ENCODE measurements around the gene REXO4.
"Not testable (repeated sequence)": the region's sequence is repeated elsewhere in the genome, so short reads cannot be mapped to it uniquely, and the experiment has no call there.

The REXO4 gene

DNA sequence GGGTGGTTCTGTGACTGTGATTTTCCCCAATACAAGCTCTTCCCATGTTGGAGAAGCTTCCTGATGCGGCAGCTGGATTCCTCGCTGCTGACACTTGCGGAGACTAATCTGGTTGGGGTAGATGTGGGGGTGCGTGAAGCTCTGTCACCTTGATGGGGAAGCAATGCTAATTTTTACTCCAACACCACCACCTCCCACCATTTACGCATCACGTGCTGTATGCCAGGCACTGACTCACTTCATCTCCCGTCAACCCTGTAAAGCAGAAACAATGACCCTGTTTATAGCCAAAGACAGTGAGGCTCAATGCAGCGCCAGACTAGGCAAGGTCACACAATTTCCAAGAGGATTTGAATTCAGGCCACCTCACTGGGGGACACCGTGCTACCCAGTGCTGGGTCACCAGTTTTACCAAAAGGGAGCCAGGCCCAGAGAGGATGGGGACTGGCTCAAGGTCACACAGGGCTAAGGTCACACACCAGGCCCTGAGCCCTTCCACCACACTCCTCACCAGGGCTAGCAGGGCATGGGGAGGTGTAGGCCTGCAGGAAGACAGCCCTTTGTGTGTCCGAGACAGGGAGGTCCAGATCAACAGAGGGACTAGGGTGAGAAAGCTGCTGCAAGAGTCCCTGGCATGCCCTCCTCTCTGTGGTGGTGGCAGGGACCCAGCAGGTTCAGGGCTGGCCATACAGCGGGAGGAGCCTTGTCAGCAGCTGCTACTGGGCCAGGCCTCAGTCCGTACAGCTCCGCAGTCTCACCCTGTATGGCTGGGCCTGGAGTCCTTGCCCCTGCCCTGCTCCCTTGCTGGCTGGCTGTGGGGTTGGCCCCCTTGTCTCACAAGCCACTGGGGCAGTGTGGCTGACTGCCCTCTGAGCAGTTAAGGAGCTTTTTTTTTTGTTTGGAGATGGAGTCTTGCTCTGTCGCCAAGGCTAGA is 38.4 kb downstream of the REXO4 start:
- H3K9me3 ChIP-seq (ENCODE audit: control insufficient read depth, insufficient read depth, low read length) = no peaks in the 10 kb centered on the region
- no peaks in the 10 kb centered on the region for H3K4me1 ChIP-seq (ENCODE audit: insufficient read depth, low read length)
- H3K36me3 ChIP-seq (ENCODE audit: insufficient read depth, low read length) = no peaks in the 10 kb centered on the region
- no peak overlapping the region for H3K9ac ChIP-seq (ENCODE audit: low read depth, low read length)

DNA sequence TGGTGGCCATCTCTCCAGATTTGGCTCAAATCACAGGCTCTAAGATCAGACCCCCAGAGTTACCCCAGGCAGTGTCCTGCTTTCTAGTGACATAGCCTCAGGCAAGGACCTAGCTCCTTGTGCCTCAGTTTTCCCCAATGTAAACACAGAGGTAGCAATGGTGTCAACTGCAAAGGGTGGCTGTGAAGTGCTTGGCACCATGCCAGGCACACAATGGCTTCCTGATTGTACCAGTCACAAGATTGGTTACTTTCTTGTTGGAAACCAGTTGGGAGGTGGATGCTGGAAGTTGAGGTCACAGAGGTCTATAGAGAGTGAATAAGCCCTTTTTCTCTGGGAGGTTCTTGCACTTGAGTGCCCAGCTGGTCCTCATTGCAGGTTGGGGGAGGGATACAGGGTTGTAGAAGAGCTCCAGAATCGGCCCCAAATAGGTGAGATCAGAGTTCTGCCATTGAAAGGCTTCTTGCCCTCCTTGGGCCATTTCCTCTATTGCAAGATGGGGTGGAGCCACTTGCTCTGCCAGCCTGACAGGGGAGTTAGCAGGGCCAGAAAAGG is 39.3 kb downstream of the REXO4 start:
- Histone ChIP-seq H3K36me3 (ENCODE audit: insufficient read depth, low read length) (no peaks in the 10 kb centered on the region), H3K9me3 (ENCODE audit: control insufficient read depth, insufficient read depth, low read length) (no peaks in the 10 kb centered on the region), H3K4me1 (ENCODE audit: insufficient read depth, low read length) (no peaks in the 10 kb centered on the region), H3K9ac (ENCODE audit: low read depth, low read length) (no peak overlapping the region)

DNA sequence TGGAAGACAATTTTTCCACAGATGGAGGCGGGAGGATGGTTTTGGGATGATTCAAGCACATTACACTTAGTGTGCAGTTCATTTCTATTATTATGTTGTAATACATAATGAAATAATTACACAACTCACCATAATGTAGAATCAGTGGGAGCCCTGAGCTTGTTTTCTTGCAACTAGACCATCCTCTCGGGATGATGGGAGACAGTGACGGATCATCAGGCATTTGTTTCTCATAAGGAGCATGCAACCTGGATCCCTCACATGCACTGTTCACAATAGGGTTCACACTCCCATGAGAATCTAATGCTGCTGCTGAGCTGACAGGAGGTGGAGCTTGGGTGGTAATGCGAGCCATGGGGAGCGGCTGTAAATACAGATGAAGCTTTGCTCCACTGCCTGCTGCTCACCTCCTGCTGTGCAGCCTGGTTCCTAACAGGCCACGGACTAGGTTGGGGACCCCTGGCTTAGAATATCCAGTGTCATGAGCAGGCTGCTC is 40.0 kb downstream of the REXO4 start:
- Histone ChIP-seq H3K9me3 (ENCODE audit: control insufficient read depth, insufficient read depth, low read length) (no peaks in the 10 kb centered on the region), H3K9ac (ENCODE audit: low read depth, low read length) (no peak overlapping the region), H3K36me3 (ENCODE audit: insufficient read depth, low read length) (no peaks in the 10 kb centered on the region), H3K4me1 (ENCODE audit: insufficient read depth, low read length) (no peaks in the 10 kb centered on the region)

DNA sequence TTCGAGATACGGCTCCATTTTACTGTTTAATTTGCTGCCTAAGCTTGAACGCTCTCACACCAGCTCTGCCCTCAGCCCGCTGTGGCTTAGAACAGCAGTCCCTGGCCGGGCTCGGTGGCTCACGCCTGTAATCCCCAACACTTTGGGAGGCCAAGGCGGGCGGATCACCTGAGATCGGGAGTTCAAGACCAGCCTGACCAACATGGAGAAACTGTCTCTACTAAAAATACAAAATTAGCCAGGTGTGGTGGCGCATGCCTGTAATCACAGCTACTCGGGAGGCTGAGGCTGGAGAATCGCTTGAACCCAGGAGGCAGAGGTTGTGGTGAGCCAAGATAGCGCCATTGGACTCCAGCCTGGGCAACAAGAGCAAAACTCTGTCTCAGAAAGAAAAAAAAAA is 40.5 kb downstream of the REXO4 start:
- H3K4me1 ChIP-seq (ENCODE audit: insufficient read depth, low read length); H3K9me3 ChIP-seq (ENCODE audit: control insufficient read depth, insufficient read depth, low read length); H3K36me3 ChIP-seq (ENCODE audit: insufficient read depth, low read length); H3K9ac ChIP-seq (ENCODE audit: low read depth, low read length): not testable (repeated sequence)

DNA sequence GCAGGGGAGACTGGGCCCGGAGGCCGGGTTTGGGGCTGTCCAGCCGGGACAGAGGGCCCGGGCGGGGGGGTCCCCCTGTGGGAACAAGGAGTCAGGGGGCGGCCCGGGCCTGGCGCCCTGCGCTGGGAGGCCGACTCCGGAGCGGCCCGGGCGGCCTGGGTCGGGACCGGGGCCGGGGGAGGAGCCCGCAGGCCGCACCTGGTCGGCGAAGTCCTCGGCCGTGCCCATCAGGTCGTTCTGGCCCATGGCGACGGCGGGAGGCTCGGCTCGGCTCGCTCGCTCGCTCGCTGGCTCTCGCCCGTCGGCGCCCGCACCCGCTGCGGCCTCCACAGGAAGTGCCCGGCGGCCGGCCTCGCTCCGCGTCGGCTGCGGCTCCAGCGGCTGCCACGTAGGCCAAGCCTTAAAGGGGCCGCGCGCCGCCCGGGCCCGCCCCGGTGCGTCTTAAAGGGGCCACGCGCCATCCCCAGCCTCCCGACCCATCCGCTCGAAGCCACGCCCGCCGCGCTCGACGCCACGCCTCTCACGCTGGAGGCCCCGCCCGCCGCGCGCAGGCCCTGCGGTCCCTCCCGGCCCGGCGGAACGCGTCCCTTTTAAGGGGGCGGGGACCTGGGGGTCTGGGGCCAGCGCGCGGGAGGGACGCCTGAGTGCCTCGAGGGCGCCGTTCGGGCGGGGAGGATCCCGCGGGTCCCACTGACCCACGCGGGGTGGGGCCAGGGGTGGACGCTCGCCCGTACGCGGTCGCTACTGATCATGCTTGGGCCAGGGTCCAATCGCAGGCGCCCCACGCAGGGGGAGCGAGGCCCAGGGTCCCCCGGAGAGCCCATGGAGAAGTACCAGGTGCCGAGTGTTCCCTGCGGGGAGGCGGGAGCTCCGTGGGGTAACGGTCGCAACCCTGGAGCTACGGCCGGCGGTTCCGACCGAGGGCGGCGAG is 41.8 kb downstream of the REXO4 start, which contains the start of the genes STKLD1 and SURF4:
STKLD1 (plus strand) TSS at position 643 of the 931 bp plus-strand sequence; CDS start at position 751, 108 bp downstream.
SURF4 (minus strand) TSS at position 337 of the 931 bp plus-strand sequence; CDS start at position 246, 91 bp downstream.
- Histone ChIP-seq H3K36me3 (ENCODE audit: insufficient read depth, low read length) (0 out of 2 replicates have a peak, but pooled peaks cover 4% of the 10 kb centered on the region), H3K9me3 (ENCODE audit: control insufficient read depth, insufficient read depth, low read length) (no peaks in the 10 kb centered on the region), H3K4me1 (ENCODE audit: insufficient read depth, low read length) (no peaks in the 10 kb centered on the region; the same call in 1 of the 2 replicates), H3K9ac (ENCODE audit: low read depth, low read length) (peak within 1 kb of the TSS; percentile 86)

DNA sequence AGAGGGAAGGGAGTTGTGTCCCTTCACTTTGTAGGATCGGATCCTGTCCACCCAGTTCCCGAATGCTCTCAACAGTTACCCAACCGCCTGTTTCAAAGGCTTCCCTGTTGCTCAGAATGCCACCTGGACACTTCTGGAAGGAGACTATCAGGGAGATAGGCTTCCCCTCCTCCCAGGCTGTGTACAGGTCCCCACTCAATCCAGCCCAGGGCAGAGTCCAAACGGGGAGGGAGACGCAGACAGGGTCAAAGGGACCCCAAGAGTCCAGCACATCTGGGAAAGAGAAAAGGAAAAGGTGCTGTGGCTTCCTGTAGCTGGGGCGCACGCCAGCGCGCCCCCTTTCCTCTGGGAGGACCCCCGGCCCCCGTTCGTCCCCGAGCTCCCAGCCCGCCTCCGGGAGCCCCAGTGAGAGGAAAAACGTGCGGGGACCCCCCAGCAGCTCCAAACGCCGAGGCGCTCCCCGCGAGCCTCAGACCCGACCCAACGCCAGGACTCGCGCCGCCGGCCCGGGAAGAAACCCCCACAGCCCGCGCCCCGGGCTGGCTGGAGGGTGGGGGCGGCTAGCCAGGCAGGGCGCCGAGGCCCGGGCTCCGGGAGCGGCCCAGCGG is 42.6 kb downstream of the REXO4 start:
- 0 out of 2 replicates have a peak, but pooled peaks cover 4% of the 10 kb centered on the region for H3K36me3 ChIP-seq (ENCODE audit: insufficient read depth, low read length)
- no peaks in the 10 kb centered on the region for H3K9me3 ChIP-seq (ENCODE audit: control insufficient read depth, insufficient read depth, low read length)
- H3K4me1 ChIP-seq (ENCODE audit: insufficient read depth, low read length) = no peaks in the 10 kb centered on the region; the same call in 1 of the 2 replicates
- peak overlapping the region; percentile 86 for H3K9ac ChIP-seq (ENCODE audit: low read depth, low read length)

DNA sequence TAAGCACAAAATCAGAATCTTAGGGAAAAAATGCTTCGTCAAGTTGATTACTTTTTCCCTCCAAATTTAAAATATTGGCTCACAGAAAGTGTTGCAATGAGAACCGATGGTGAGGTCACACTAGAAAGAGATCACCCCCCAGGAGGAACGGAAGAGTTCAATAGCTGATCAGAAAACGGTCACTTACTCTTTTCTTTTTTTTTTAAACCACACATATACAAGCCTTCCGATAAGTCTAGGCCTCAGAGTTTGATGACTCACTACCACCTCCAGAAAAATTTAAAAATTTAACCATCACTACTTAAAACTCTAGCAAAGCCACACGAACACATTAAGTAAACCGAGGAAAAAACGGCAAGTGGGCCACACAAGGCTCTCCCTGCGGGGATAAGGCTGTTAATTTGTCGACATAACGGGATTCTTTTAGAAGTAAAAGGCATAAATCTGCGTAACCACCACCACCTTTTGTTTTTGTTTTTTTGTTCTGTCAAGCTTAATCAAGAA is 43.1 kb downstream of the REXO4 start:
- H3K36me3 ChIP-seq (ENCODE audit: insufficient read depth, low read length) = 0 out of 2 replicates have a peak, but pooled peaks cover 4% of the 10 kb centered on the region

DNA sequence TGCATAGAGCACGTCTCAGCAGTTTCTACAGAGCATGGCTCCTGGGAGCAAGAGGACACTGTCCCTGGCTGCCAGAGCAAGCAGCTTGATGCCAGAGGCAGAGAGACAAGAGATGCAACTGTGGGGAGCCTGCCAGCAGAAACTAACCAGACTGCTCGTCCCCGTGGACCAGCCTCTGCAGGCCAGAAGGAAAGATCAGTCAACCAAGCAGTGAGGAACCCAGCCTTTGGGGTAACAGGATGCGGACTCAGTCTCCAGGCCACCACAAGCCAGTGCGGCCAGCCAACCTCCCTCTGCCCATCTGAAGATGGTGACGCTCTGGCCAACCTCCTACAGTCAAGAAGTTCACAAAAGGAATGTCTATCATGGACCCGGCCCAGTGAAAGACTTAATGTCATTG is 45.7 kb downstream of the REXO4 start:
- Histone ChIP-seq H3K36me3 (ENCODE audit: insufficient read depth, low read length) (peaks cover 8% of the 10 kb centered on the region; the same call in 1 of the 2 replicates), H3K9me3 (ENCODE audit: control insufficient read depth, insufficient read depth, low read length) (no peaks in the 10 kb centered on the region), H3K9ac (ENCODE audit: low read depth, low read length) (no peak overlapping the region), H3K4me1 (ENCODE audit: insufficient read depth, low read length) (no peaks in the 10 kb centered on the region; the same call in 1 of the 2 replicates)

More for the DNA sequence above, 43.1 kb downstream of the REXO4 start:
- H3K9me3 ChIP-seq (ENCODE audit: control insufficient read depth, insufficient read depth, low read length) = no peaks in the 10 kb centered on the region
- H3K9ac ChIP-seq (ENCODE audit: low read depth, low read length) = peak overlapping the region; percentile 86
- H3K4me1 ChIP-seq (ENCODE audit: insufficient read depth, low read length) = no peaks in the 10 kb centered on the region; the same call in 1 of the 2 replicates

DNA sequence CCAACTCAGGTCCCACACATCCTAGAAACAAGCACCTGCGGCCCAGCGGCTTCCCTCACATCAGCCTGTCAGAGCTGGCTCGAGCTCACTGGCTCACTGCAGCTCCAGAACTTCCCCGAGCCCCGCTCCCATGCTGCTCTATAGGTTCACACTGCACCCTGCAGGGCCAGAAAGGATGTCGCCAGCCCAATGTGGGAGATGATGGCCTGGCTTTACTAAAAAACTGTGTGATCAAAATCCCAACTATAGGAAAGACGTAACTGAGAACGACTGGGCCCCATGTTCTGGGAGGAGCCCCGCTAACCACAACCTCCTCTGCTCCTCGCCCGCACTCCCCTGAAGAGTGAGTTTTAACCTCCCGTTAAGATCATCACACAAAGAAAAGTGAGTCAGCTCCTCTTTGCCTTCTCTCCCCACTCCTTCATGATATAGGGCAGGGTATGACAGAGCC is 46.5 kb downstream of the REXO4 start:
- peaks cover 8% of the 10 kb centered on the region; the same call in 1 of the 2 replicates for H3K36me3 ChIP-seq (ENCODE audit: insufficient read depth, low read length)
- H3K4me1 ChIP-seq (ENCODE audit: insufficient read depth, low read length) = no peaks in the 10 kb centered on the region; the same call in 1 of the 2 replicates
- no peaks in the 10 kb centered on the region for H3K9me3 ChIP-seq (ENCODE audit: control insufficient read depth, insufficient read depth, low read length)
- no peak overlapping the region for H3K9ac ChIP-seq (ENCODE audit: low read depth, low read length)

DNA sequence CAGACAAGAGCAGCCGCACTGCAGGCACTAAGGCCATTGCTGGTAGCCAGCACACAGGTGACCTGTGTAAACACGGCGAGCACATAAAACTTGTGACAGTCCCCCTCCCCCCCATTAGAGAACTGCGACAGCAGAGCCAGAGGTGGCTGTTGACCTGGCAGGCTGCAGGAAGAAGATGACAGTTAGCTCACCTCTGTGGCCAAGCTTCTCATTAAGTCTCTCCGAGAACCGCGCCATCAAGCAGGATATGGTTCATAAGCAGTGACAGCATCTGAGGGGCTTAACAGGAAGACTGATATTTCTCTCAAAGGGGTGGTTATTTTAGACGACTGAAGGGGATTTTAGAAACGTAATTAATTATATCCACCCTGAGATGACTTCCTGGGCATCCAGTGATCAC is 47.1 kb downstream of the REXO4 start:
- H3K4me1 ChIP-seq (ENCODE audit: insufficient read depth, low read length) = no peaks in the 10 kb centered on the region; the same call in 1 of the 2 replicates
- no peak overlapping the region for H3K9ac ChIP-seq (ENCODE audit: low read depth, low read length)
- peaks cover 11% of the 10 kb centered on the region; the same call in 1 of the 2 replicates for H3K36me3 ChIP-seq (ENCODE audit: insufficient read depth, low read length)
- no peaks in the 10 kb centered on the region for H3K9me3 ChIP-seq (ENCODE audit: control insufficient read depth, insufficient read depth, low read length)

DNA sequence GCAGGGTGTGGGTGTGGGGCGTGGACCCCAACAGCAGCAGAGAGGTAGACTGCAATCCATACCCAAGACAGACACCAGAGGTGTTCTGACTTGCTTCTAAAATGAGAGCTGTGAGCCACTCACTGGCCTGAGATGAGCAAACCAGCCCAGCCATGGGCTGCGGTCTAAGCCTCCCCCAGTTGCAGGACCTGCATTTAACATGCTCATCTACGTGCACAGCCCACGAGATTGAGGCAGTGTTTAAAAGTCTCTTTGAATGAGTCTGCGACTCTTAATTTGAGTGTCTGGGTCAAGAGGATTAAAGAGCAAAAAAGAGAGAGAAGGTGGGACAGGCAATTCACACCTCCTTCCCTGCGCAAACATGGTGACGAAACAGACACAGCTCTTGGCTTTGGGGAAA is 47.9 kb downstream of the REXO4 start:
- Histone ChIP-seq H3K36me3 (ENCODE audit: insufficient read depth, low read length) (peaks cover 17% of the 10 kb centered on the region), H3K9ac (ENCODE audit: low read depth, low read length) (no peak overlapping the region), H3K9me3 (ENCODE audit: control insufficient read depth, insufficient read depth, low read length) (no peaks in the 10 kb centered on the region)

DNA sequence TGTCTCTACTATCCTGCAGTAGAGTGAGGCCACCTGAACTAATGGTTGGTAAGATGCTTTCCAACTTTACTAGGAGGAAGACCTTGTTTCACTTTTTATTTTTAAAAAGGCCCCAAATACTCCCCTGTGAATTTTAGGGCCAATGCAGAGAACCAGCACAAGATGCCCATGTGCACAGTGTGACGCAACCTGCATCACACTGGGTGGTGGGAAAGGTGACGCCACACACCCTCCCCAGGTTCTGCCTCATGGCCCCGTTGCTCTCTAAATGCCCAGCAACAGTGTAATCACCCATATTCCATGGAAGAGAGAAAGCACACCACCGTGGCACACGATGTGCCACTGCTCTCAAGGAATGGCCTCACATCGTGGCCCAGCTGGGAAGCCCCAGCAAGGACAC is 48.4 kb downstream of the REXO4 start:
- no peak overlapping the region for H3K9ac ChIP-seq (ENCODE audit: low read depth, low read length)
- peaks cover 17% of the 10 kb centered on the region for H3K36me3 ChIP-seq (ENCODE audit: insufficient read depth, low read length)
- no peaks in the 10 kb centered on the region for H3K9me3 ChIP-seq (ENCODE audit: control insufficient read depth, insufficient read depth, low read length)
- no peaks in the 10 kb centered on the region; the same call in 1 of the 2 replicates for H3K4me1 ChIP-seq (ENCODE audit: insufficient read depth, low read length)

More for the DNA sequence above, 47.9 kb downstream of the REXO4 start:
- no peaks in the 10 kb centered on the region; the same call in 1 of the 2 replicates for H3K4me1 ChIP-seq (ENCODE audit: insufficient read depth, low read length)

DNA sequence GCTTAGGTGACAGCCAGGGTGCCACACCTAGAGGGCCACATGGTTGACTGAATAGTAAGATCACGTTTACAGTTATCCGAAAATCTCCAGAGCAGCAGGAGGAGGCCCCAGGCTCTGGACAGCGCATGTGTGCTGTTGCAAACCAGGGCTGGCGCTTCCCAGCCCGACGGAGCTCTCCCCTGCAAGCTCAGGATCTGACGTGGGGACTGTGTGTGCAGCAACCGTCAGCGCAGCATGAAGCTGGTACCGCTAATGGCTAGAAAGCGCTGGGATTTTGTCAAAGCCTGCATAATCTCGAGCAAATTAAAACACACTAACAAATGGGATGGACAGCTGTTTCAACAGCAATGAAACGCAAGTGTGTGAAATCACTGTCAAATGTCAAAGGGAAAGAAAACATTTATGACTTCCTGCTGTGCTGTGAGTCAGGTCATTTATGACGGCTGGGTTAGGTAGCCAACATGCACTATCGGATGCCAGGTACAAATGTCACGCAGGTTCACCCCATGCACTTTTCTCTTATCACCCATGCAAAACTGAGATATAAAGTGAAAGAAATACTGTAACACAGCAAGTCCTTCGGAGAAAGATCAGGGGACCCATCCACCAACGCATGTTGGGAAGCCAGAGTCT is 49.4 kb downstream of the REXO4 start:
- Histone ChIP-seq H3K36me3 (ENCODE audit: insufficient read depth, low read length) (peaks cover 17% of the 10 kb centered on the region), H3K9me3 (ENCODE audit: control insufficient read depth, insufficient read depth, low read length) (no peaks in the 10 kb centered on the region), H3K9ac (ENCODE audit: low read depth, low read length) (no peak overlapping the region), H3K4me1 (ENCODE audit: insufficient read depth, low read length) (no peaks in the 10 kb centered on the region; the same call in 1 of the 2 replicates)
